Lung (tissue), 12 donors: ENCODE results near the gene TRIM72. TPM values are rescaled to one million over a fixed set of nuclear protein-coding genes. Genes with fewer than 3 reads are reported as not detected.
"Not testable (repeated sequence)": the region's sequence is repeated elsewhere in the genome, so short reads cannot be mapped to it uniquely, and the experiment has no call there.

Experiments used
- ATAC-seq: fragments of 200-7000 bp; cut with Tn5 transposase; one replicate; pipeline ENCODE4 v1.9.1; 2020; ENCODE audit warnings: moderate number of reproducible peaks; ENCODE audit not compliant: insufficient read depth, low FRiP score
- DNase-seq, 3 donors: peaks; one replicate each; pipeline ENCODE4 v3.0.0-alpha.2; 2013 to 2017
- H3K27ac ChIP-seq, 2 donors: one replicate each; pipeline ENCODE4 v1.5.1; 2013; ENCODE audit warnings: mild to moderate bottlenecking in 2 of 2, moderate library complexity in 2 of 2, control low read depth in 1 of 2, inconsistent platforms in 1 of 2, low read depth in 1 of 2, low read length in 1 of 2
- H3K27me3 ChIP-seq, 3 donors: one replicate each; pipeline ENCODE4 v1.5.1; 2013; ENCODE audit warnings: low read length in 2 of 3; ENCODE audit not compliant: control insufficient read depth in 3 of 3, insufficient read depth in 3 of 3
- H3K36me3 ChIP-seq, 4 donors: one replicate each; pipeline ENCODE4 v1.5.1; 2013; ENCODE audit warnings: low read length in 4 of 4, mild to moderate bottlenecking in 1 of 4, moderate library complexity in 1 of 4; ENCODE audit not compliant: control insufficient read depth in 4 of 4, insufficient read depth in 4 of 4
- H3K4me1 ChIP-seq, 5 donors: one replicate each; pipeline ENCODE4 v1.5.1; 2013; ENCODE audit warnings: low read length in 5 of 5, mild to moderate bottlenecking in 2 of 5, moderate library complexity in 1 of 5; ENCODE audit not compliant: control insufficient read depth in 5 of 5, insufficient read depth in 5 of 5
- H3K4me3 ChIP-seq: one replicate; pipeline ENCODE4 v1.5.1; 2013; ENCODE audit warnings: mild to moderate bottlenecking, control low read depth, moderate library complexity
- H3K9ac ChIP-seq, 2 donors: one replicate each; pipeline ENCODE4 v1.5.1; 2013; ENCODE audit warnings: low read length in 2 of 2, control low read depth in 1 of 2; ENCODE audit not compliant: insufficient read depth in 1 of 2
- H3K9me3 ChIP-seq, 4 donors: one replicate each; pipeline ENCODE4 v1.5.1; 2013; ENCODE audit warnings: low read length in 3 of 4, mild to moderate bottlenecking in 1 of 4, moderate library complexity in 1 of 4; ENCODE audit not compliant: control insufficient read depth in 4 of 4, insufficient read depth in 3 of 4
- CTCF ChIP-seq: IDR thresholded peaks from 2 replicates; pipeline ENCODE4 v1.5.1; 2012; ENCODE audit warnings: mild to moderate bottlenecking; ENCODE audit errors: control extremely low read depth, extremely low read depth
- WGBS, 2 donors: extraction: QIAGEN DNeasy Blood & Tissue Kit; methylation state at CpG; one replicate each; pipeline ENCODE4 v1.1.7; 2013; 5-methylcytosine and 5-hydroxymethylcytosine counted together
- polyA plus RNA-seq, 2 donors: library from polyadenylated mRNA; stranded (reverse); fragments of 200-250 nt; gene quantifications; one replicate each; pipeline ENCODE4 v1.2.1, GENCODE V29; 2013
- total RNA-seq, 2 donors: library from RNA; depleted of rRNA in 1 of 2; stranded (reverse); fragments of >200 nt in 1 of 2; gene quantifications; one replicate each; pipeline ENCODE4 v1.2.1, GENCODE V29; 2014 to 2021
- donor health status: control.
- donor health status: control.
- donor health status: Bipolar disorder and iron deficiency.
- donor health status: healthy.
- donor health status: DM: yes; HTN: yes; CAD: no.

TRIM72 gene
- total and polyA plus RNA-seq, 4 donors: 0.02 to 0.09 (median 0.03) TPM; not detected in 1

DNA sequence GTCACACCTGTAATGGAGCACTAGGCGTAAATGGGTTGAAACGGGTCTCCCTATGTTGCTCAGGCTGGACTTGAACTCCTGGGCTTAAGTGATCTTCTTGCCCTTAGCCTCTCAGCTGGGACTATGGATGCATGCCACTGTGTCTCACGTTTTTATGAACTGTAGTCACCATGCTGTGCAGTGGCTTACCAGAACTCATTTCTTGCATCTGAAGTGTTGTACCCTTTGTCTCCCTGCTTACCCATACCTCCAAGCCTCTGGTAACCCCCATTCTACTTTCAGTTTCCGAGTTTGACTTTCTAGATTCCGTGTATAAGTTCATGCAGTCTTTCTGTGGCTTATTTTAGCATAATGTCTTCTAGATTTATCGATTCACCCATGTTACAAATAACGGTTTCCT lies 19.0 kb upstream of the TRIM72 start:
- TF ChIP-seq CTCF: no peak
- Histone ChIP-seq H3K9me3 (no peaks in the 10 kb centered on the region), H3K9ac (no peak overlapping the region), H3K27me3 (no peaks in the 10 kb centered on the region), H3K36me3 (peaks cover 43 to 61% (median 44%) of the 10 kb centered on the region in 4 donors), H3K4me3 (no peak overlapping the region), H3K4me1 (peaks cover 0 to 2% (median 0%) of the 10 kb centered on the region in 5 donors), H3K27ac (no peak overlapping the region)
- DNase-seq: no peak
- WGBS, 2 donors: 84 to 92% methylated on average over 7 of the region's 7 CpGs
- ATAC-seq: no peak

- WGBS, 2 donors: 95 to 98% methylated on average over 11 of the region's 11 CpGs
- not testable (repeated sequence) for H3K4me1 ChIP-seq, H3K9ac ChIP-seq, H3K27me3 ChIP-seq, H3K27ac ChIP-seq, ATAC-seq, H3K9me3 ChIP-seq, H3K4me3 ChIP-seq, DNase-seq
- peaks cover 34 to 51% (median 35%) of the 10 kb centered on the region in 4 donors for H3K36me3 ChIP-seq
These were observed 18.1 kb upstream of the TRIM72 start for GRCh38 chr16:31195861-31196260.

GRCh38 chr16:31196324-31197088 lies 17.4 kb upstream of the TRIM72 start:
- no peak for DNase-seq
- H3K36me3 ChIP-seq: peaks cover 29 to 45% (median 29%) of the 10 kb centered on the region in 4 donors
- no peak for TF ChIP-seq CTCF
- peaks cover 0 to 6% (median 0%) of the 10 kb centered on the region in 5 donors for H3K4me1 ChIP-seq
- 65 to 76% methylated on average over 17 of the region's 17 CpGs for WGBS, 2 donors
- no peaks in the 10 kb centered on the region for H3K27me3 ChIP-seq
- no peaks in the 10 kb centered on the region for H3K9me3 ChIP-seq
- ATAC-seq: no peak
- H3K27ac ChIP-seq: no peak overlapping the region
- no peak overlapping the region for H3K9ac ChIP-seq
- H3K4me3 ChIP-seq: no peak overlapping the region

GRCh38 chr16:31198207-31198882 lies 15.6 kb upstream of the TRIM72 start:
- ATAC-seq (no peak), DNase-seq (no peak)
- 72 to 73% methylated on average over 7 of the region's 7 CpGs for WGBS, 2 donors
- Histone ChIP-seq H3K9ac (no peak overlapping the region), H3K4me1 (peaks cover 0 to 10% (median 0%) of the 10 kb centered on the region in 5 donors), H3K9me3 (no peaks in the 10 kb centered on the region), H3K4me3 (no peak overlapping the region), H3K27me3 (no peaks in the 10 kb centered on the region), H3K27ac (no peak overlapping the region), H3K36me3 (peaks cover 13 to 29% (median 16%) of the 10 kb centered on the region in 4 donors)
- no peak for TF ChIP-seq CTCF
